Islet of Langerhans (tissue), 1 donor: Measurements from ENCODE around the gene MCU.

Source experiments
- FAIRE-seq: peaks from one replicate; lab custom pipeline; 2011; peaks lifted over from hg19 to GRCh38; lab: Jason Lieb, UNC

Gene MCU

DNA sequence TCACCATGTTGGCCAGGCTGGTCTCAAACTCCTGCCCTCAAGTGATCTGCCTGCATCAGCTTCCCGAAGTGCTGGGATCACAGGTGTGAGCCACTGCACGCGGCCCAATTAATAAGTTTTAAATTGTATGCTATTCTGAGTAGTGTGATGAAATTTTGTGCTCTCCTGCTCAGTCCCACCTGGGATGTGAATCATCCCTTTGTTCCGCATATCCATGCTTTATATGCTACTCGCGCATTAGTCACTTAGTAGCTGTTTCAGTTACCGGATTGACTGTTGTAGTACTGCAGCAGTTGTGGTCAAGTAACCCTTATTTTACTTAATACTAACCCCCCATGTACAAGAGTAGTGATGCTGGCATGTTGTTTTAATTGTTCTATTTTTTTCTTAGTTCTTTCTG is 154.3 kb downstream of the MCU start:
- FAIRE-seq, result no peak

DNA sequence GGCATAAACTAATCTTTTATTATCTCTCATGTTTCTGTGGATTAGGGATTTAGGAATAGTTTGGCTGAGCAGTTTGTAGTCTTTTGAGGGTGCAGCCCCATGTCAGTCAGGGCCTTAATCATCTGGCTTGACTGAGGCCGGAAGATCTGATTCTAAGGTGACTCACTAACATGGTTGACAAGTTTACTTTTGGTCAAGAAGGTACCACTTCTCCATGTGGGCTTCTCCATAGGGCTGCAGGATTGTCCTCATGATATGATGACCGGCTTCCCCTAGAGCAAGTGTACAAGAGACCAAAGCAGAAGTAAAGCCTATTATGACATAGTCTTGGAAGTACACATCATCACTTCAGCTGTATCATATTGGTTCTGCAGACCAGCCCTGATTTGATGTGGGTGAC is 155.7 kb downstream of the MCU start:
- no peak for FAIRE-seq

DNA sequence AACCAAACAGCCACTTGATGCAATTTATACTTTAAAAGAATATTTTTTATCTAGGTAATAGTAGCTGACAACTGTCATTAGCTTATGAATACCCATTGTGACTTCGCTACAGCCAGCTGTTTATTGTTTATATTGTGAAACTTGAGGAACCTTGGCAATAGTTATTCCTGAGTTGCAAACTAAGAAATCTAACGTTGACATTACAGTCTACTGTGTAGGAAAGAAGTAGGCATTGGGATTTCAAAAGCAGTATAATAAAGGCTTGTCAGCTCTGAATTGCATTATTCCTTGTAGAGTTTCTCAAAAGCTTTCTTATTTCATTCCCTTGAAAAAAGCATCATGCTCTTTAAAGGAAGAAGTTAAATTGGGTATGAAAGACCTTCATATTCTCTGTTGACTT is 158.9 kb downstream of the MCU start:
- FAIRE-seq, result no peak

DNA sequence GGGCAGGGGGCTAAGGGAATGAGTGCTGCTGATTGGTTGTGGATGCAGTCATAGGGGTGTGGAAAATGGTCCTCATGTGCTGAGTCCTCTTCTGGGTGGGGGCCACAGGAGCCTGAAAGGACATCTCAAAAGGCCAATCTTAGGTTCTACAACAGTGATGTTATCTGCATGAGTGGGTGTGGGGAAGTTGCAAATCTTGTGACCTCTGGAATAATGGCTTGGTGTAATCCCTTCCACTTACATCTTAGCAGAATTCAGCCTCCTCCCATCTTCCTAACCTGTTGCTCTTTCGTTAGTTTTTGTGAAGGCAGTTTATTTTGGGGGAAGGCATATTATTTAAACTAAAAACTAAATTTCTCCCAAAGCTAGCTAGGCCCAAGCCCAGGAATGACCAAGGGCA is 159.6 kb downstream of the MCU start:
- no peak for FAIRE-seq

DNA sequence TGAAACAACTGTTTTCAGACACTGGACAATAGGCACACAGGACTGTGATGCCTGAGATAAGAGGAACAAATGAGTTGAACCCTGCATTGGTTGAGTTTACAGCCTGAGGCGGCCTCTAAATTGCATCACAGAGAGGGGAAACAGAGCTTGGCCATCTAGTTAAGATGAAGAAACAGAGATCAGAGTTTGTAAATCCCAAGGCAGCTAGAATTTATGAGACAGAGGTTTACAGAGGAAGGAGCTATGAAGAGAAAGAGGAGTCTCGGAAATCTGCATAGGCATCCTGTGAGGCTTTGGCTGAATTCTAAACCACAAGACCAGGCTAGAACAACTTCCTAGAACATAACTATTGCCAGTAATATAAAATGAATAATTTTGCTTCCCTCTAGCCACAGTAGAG is 160.6 kb downstream of the MCU start:
- no peak for FAIRE-seq

DNA sequence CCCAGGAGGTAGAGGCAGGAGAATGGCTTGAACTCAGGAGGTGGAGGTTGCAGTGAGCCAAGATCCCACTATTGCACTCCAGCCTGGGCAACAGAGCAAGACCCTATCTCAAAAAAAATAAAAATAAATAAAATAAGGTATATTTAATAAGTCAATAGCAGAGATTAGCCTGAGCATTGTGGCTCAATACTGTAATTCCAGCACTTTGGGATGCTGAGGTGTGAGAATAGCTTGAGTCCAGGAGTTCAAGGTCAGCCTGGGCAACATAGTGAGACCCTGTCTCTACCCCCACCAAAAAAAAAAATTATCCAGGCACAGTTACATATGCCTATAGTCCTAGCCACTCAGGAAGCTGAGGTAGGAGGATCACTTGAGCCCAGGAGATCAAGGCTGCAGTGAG is 163.2 kb downstream of the MCU start:
- no peak for FAIRE-seq

DNA sequence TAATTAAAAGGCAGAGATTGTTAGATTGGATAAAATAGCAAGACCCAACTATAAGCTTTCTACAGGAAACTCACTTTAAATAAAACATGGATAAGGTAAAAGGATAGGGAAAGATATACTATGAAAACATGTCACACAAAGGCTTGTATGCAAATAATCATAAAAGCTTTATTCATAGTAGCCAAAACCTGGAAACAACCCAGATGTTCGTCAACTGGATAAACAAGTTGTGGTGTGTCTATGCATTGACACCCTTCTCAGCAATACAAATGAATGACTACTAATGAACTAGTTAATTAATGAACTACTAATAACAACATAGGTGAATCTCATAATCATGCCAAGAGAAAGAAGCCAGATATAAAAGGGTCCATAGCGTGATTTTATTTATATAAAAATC is 163.8 kb downstream of the MCU start:
- no peak for FAIRE-seq

DNA sequence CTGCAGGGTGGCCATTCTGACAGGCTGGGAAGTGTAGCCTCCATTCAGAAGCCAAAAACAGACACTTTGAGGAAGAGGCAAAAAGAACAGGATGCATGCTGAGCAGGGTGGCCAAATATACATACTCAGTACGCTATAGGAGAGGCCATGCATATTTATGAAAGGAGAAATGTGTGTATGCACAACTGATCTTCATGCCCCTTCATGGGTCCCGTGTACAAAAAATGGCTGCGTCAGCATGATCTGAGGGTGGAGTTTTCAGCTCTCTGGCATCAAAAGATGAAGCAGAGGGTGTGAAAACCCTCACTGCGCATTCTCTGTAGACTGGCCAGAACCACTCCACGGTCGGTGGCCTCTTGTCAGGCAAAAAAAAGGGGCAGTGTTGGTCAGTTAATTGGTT is 166.1 kb downstream of the MCU start:
- no peak for FAIRE-seq

DNA sequence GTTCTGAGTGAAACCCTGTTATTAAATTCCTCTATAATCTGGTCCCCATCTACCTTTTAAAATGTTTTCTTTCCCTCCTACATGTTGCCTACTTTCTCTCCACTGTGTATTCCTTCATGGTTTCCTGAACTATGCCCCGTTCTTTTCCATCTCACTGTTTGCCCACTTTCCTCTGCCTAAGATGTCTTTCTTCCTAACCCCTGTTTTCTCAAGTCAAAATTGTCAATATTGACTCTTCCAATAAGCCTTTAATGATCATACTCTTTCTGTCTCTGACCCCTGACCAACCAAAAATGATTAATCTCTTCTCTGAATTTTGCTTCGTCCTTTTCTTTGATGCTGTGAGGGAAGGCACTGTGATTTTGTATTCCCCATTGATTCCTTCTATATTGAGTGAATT is 171.0 kb downstream of the MCU start:
- no peak for FAIRE-seq

DNA sequence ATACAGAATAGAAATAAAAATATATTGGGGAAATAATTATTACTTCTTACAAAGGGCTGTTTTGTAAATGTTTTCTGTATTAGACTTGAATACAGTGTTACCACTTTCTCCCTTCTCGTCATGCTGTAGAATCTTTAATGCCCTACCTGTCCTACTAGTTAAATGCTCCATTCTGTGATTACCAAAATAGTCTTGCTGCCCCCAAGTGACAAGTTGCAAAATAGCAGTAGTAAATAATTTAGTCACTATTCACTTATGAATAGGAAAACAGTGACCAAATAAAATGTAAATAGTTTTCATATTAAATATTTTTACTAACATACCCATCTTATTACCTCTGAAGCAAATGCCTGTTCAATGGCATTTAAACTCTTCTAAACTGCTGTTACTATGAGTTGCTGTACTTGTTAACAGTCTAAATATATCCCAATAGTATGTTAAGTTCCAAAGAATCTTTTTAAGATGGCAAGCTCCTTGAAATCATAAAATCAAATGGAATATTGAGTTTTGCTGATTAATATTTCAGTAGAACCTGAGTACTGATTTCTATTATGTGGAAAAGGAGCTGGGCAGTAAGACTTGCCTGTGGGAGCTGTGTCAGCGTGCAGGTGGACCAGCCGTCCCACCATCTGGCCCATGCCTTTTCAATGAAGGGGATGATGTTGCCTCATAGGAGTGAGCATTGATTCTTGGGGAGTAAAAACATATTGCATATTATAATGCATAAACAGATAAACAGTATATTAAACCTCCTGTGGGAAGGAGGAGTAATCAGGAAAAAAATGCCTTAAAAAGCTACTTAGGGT is 183.5 kb downstream of the MCU start:
- FAIRE-seq, result peak; percentile 95

DNA sequence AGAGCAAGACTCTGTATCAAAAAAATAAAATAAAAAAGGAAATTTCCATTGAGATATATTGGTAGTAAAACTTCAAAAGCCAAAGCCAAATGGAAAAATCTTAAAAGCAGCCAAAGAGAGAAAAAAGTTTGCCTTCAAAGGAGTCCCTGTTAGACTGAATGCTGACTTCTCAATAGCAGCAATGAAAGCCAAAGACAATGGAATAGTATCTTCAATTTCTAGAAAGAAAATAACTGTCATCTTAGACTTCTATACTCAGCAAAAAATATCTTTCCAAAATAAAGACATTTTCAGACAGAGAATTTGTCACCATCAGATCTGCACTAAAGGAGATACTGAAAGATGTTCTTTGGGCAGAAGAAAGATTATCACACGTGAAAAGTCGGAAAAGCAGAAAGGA is 187.3 kb downstream of the MCU start:
- FAIRE-seq, result no peak

DNA sequence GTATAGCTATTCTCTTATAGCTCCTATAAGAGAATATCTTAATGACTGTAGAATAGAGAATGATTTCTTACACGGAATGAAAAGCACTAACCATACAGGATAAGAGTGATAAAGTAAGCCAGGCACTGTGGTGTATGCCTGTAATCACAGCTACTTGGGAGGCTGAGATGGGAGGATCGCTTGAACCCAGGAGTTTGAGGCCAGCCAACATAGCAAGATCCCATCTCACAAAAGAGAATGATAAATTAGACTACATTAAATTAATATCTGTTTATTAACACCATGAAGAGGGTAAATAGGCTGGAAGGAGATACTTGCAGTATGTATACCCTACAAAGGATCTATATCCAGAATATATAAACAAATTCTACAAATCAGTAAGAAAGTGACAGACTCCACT is 189.3 kb downstream of the MCU start:
- no peak for FAIRE-seq

DNA sequence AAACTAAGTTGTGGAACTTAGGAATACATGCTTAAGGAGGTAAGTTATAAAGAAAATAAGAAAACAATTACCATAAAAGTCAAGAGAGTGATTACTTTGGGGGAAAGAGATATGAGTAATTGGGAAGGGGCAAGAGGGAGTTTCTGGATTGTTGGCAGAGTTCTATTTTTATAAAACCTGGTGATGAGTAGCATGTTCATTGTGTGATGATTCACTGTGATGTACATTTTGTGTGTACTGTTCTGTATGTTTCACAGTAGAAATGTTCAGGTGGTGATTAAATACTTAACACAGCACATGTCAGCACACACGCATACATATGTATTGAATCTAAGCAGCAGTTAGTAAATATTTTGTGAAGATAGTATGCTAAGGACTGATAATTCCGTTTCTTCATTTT is 191.9 kb downstream of the MCU start:
- FAIRE-seq, result no peak

DNA sequence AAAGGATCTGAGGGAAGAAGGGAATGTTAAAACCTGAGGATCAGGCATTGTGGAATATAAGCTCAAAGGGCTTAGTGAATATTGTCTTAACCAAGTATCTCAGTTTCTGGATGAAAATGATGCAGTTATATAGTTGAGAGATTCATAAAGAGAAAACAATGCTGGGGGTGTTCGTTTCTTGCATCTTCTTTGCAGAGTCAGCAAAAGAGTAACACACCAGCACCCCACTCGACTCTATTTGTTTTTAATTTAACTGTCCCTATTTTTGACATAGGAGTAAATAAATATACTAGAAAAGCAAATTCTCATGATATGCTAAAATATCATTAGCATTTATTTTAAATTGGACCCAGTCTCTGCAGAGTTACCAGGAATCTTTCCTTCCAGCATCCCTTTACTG is 194.0 kb downstream of the MCU start:
- no peak for FAIRE-seq

DNA sequence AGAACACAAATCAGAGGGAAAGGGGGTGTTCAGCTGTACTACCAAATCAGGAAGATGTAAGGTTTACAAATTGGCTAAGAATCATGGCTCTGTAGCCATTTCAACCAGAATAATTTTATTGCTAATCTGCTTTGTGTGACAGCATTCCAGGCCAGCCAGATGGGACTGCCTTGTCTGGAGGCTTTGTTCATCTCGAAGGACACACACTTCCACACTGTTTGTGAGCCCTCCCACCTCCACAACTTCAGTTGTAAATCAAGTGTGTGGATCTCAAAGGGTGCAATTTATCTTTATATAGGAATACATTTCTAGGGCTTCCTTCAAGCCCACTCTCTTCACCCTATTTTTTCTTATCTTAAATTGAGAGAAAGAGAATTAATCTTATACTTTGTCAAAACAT is 194.7 kb downstream of the MCU start:
- no peak for FAIRE-seq

DNA sequence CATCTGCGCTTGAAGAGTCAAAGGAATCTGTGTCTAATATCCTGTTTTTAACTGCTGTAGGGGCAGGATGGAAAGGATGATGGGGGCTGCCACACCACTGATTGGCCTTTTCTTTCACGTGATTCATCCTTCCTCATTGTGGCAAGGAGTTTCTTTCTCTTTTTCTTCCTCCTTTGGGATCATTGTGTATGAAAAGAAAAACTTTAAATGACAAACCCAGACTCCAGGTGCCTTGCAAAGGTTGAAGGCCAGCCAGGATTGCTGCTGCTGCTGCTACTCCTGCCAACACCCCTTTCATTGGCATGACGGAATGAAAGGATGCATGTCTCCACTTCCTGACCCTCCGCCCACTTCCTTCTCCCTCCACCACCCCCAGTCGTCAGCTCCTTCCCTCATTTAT is 195.1 kb downstream of the MCU start:
- FAIRE-seq, result no peak

DNA sequence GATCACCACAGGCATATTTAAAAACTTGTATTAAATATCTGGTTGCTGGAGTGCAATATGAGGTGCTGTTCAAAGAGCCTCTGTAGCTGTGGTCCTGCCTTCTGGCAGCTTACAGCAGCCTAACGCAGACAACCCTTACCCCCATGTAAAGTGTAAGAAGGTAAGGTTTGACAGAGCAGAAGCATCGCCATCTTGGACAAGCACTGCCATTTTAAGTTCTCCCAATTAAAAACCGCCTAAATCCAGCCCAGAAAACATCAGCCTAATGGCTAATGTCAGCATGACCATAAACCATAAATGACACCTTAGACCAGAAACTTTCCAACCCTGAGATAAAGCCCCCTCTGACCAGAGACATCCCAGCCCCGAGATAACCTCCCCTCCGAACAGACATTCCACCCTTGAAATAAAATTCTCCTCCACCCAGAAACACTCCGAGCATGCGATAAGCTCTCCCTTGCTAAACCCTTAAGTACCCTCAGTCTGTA is 196.3 kb downstream of the MCU start:
- FAIRE-seq, result no peak

DNA sequence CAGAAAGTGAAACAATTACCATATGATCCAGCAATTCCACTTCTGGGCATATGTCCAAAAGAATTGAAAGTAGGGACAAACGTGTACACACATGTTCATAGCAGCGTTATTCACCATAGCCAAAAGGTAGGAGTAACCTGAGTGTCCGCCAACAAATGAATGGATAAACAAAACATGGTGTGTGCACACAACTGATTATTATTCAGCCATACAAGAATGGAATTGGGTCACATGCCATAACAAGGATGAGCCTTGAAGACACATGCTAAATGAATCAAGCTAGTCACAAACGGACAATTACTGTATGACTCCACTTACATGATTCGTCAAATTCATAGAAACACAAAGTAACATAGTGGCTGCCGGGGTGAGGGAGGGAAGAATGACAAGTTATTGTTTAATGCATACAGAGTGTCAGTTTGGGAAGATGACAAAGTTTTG is 197.5 kb downstream of the MCU start:
- no peak for FAIRE-seq

DNA sequence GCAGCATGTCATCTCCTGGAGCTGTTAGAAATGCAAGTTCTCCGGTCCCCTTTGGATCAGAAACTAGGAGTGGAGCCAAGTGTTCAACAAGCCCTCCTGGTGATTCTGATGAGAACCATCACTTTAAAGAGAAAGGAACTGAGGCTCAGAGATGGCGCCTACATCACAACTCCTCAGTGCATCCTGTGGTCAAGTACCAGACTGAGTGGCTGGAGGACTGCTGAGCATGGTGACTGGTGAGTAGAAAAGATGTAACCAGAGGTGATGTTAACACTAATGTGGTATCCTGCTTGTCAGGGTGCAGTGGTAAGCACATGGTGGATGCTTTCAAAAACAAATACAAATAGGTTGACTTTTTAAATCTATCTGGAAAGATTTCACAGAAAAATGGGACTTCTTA is 198.1 kb downstream of the MCU start:
- FAIRE-seq, result no peak

DNA sequence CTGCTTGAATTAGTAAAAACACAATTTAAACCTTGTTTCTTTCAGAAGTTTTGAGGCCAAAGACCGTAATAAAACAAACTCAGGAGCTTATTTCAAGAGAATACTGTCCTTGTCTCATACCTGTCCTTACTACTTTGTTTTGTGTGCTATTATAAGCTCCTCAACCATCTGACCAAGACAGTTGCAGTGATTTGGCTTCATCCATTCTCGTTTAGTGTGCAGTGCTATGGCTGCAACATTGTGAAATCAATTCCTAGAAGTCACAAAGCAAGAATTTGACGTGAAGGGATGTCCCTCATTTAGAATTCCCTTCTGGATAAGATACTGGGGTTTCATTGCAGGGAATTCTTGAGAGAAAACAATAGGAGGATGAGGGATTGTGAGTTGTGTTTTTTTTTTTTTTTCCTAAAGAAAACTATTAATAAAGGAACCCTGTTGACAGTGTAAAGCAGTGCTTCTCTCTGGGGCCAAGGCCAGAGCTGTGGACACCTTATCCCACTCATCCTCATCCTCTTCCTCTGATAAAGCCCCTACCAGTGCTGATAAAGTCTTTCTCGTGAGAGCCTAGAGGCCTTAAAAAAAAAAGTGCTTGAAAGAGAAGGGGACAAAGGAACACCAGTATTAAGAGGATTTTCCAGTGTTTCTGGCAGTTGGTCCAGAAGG is 201.3 kb downstream of the MCU start, which contains the start of gene OIT3:
OIT3 (plus strand) TSS at position 604 of the 663 bp plus-strand sequence. CDS start 60 bp downstream, outside the sequence.
- FAIRE-seq, result no peak

DNA sequence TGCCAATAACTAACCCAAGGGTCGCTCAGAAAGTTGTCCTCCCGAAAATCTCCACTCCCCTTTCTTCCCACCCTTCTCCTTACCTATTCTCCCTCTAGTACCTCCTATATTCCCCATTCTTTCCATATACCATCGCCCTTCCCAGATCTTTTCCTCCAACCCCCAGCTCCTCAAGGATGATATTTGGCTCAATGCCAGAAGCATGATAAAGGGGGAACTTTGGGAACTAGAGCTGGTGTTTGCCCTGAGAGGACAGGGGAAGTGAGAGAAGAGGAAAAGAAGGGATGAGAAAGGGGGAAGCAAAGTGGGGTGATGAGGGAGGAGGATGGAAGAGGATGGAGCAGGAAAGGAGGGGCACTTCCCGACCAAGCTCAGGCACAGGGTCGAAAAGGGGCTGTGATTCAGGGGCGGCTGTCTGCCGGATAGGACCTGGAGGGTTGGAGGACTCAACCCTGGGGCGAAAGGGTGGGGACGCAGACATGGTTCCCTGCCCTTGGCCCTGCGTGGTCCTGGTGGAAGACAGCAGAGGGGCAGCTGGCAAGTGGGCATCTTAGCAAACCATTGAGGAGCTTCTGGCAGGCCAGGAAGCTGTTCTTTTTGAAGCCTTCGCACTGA is 203.4 kb downstream of the MCU start:
- FAIRE-seq, result no peak

DNA sequence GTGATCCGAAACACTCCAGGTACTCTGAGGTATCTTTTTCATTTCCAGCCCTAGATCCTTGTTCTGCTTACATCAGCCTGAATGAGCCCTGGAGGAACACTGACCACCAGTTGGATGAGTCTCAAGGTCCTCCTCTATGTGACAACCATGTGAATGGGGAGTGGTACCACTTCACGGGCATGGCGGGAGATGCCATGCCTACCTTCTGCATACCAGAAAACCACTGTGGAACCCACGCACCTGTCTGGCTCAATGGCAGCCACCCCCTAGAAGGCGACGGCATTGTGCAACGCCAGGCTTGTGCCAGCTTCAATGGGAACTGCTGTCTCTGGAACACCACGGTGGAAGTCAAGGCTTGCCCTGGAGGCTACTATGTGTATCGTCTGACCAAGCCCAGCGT is 206.7 kb downstream of the MCU start:
- FAIRE-seq, result no peak

DNA sequence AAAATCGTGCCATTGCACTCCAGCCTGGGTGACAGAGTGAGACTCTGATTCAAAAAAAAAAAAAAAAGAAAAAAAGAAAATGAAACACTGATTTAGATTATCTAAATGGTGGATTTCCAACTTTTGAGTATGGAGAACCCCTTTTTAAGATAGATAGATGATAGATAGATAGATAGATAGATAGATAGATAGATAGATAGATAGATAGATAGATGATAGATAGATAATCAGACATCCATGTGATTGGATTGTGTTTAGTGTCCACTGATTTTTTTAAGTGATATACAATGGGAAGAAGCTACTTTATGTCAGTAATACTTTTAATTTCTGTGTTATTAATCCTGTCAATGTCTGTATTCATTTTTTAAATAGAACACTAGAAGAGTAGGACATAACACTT is 207.6 kb downstream of the MCU start:
- FAIRE-seq, result no peak
